ENCODE data around the gene SPA17. TPM values are rescaled to one million over a fixed set of nuclear protein-coding genes. Genes with fewer than 3 reads are reported as not detected.

Gene SPA17
- total RNA-seq, 1 experiment from 2014 or later: 10.4 TPM

DNA sequence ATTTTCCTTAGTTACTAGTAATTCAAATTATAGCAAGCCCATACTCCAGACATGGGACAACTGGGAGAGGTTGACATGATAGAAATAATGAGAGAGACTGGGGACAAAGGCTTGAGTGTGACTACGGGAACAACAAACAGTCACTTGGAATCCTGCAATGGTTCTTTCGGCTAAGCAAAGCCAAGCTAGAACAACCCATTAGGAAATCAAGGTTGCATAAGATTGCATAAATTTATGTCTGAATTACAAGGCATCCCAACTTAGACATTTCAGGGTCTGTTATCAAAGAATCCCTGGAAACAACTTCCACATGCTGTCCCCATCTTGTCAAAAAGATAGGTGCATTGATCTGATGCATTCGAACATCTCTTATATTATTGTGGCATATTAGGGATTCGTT, 55.9 kb downstream of the SPA17 start:
- H3K4me2 ChIP-seq (ENCODE audit: low read depth, low read length, poor library complexity, severe bottlenecking): no peak overlapping the region
- no peak for DNase-seq
- H3K9ac ChIP-seq (ENCODE audit: low read length): no peak overlapping the region
- no peaks in the 10 kb centered on the region for H3K9me3 ChIP-seq (ENCODE audit: low read length)
- H3K27ac ChIP-seq (ENCODE audit: low read length): no peak overlapping the region
- no peaks in the 10 kb centered on the region for H3K27me3 ChIP-seq (ENCODE audit: low read length)
- no peaks in the 10 kb centered on the region for H3K79me2 ChIP-seq (ENCODE audit: low read length)
- no peaks in the 10 kb centered on the region for H3K36me3 ChIP-seq (ENCODE audit: insufficient read depth, low read length)
- H3K9me2 ChIP-seq (replicated peaks; ENCODE audit: insufficient read depth, low read length): no peaks in the 10 kb centered on the region
- no peak overlapping the region for H2AFZ ChIP-seq (ENCODE audit: low read length)
- H3K4me1 ChIP-seq (ENCODE audit: low read length): peaks cover 31% of the 10 kb centered on the region
- H4K20me1 ChIP-seq (ENCODE audit: insufficient read depth, low read depth, low read length): no peaks in the 10 kb centered on the region
- H3K4me3 ChIP-seq (ENCODE audit: low read length): no peak overlapping the region

DNA sequence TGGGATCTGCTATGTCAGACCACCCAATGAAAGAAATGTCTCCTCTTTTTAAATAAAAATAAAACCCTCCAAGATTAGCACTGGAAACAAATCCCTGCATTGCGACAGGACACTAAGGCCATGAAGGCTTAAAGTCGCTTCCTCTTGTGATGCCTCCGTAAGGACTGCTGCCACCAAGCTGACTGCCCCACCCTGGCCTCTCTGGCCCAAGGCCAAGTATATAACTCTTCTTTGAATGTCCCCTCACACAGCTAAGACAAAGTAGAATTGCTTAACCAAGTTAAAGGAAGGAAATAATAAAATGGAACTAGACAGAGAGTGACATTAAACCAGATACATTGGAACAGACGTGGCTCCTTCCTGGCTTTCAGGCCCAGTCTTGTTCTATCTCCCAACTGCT, 58.5 kb downstream of the SPA17 start:
- DNase-seq: no peak
- Histone ChIP-seq H3K4me3 (ENCODE audit: low read length) (no peak overlapping the region), H3K36me3 (ENCODE audit: insufficient read depth, low read length) (no peaks in the 10 kb centered on the region), H3K4me1 (ENCODE audit: low read length) (peaks cover 5% of the 10 kb centered on the region), H2AFZ (ENCODE audit: low read length) (no peak overlapping the region), H3K9ac (ENCODE audit: low read length) (no peak overlapping the region), H3K27ac (ENCODE audit: low read length) (no peak overlapping the region), H3K4me2 (ENCODE audit: low read depth, low read length, poor library complexity, severe bottlenecking) (no peak overlapping the region), H3K79me2 (ENCODE audit: low read length) (no peaks in the 10 kb centered on the region), H4K20me1 (ENCODE audit: insufficient read depth, low read depth, low read length) (no peaks in the 10 kb centered on the region), H3K27me3 (ENCODE audit: low read length) (no peaks in the 10 kb centered on the region), H3K9me3 (ENCODE audit: low read length) (no peaks in the 10 kb centered on the region), H3K9me2 (replicated peaks; ENCODE audit: insufficient read depth, low read length) (no peaks in the 10 kb centered on the region)

DNA sequence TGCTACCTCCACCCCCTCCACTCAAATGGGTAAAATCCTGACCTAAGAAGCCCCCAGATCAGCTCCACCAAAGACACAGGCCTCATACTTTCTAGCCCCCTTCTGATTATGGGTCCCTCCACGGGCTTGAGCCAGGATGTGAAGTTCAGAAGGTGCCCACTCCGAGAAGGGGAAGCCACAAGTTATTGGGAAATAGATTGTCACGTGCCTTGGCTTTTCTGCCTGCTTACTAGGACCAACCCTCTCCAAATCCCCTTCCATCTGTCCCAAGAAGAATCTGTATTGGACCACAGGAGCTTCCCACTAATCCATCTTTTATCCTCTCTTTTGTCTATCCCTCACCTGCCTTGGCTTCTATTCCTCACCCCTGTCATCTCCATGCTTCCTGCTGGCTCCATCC, 63.0 kb downstream of the SPA17 start:
- H3K9me3 ChIP-seq (ENCODE audit: low read length): no peaks in the 10 kb centered on the region
- no peak overlapping the region for H3K27ac ChIP-seq (ENCODE audit: low read length)
- peaks cover 13% of the 10 kb centered on the region for H3K4me1 ChIP-seq (ENCODE audit: low read length)
- H3K9ac ChIP-seq (ENCODE audit: low read length): no peak overlapping the region
- no peaks in the 10 kb centered on the region for H3K9me2 ChIP-seq (replicated peaks; ENCODE audit: insufficient read depth, low read length)
- H3K36me3 ChIP-seq (ENCODE audit: insufficient read depth, low read length): no peaks in the 10 kb centered on the region
- H3K4me3 ChIP-seq (ENCODE audit: low read length): no peak overlapping the region
- H3K27me3 ChIP-seq (ENCODE audit: low read length): no peaks in the 10 kb centered on the region
- no peaks in the 10 kb centered on the region for H3K79me2 ChIP-seq (ENCODE audit: low read length)
- H3K4me2 ChIP-seq (ENCODE audit: low read depth, low read length, poor library complexity, severe bottlenecking): no peak overlapping the region
- no peak overlapping the region for H2AFZ ChIP-seq (ENCODE audit: low read length)
- DNase-seq: no peak
- no peaks in the 10 kb centered on the region for H4K20me1 ChIP-seq (ENCODE audit: insufficient read depth, low read depth, low read length)

DNA sequence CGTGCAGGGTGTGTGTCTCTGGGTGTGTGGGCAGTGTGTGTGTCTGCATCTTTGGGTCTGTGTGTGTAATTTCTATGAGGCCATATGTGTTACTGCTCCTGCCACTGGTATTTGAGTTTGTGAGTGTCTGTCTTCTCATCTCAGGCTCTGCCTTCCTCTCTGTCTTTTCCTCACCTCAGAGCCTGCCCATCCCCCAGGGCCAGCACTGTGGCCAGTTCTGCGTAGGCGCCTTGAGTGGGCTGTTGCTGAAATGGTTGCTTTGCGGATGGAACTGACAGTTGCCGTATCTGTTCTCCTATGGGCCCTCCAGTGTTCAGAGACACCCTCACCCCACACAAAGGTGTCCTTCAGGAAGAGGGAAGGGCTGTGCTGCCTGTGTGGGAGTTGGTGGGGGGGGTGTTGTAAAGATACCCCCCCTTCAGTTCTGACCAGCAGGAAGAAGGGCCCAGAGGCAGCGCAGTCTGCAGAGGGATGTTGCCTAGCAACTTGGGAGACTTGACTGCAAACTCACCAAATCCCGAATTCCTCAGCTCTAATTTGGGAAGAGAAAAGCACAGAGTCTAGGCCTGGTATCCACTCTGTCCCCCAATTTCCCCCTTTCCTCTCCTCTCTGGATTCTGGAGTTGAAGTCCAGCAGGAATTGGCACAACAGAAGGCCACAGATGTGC, 64.1 kb downstream of the SPA17 start:
- H3K27me3 ChIP-seq (ENCODE audit: low read length): no peaks in the 10 kb centered on the region
- H3K9me3 ChIP-seq (ENCODE audit: low read length): no peaks in the 10 kb centered on the region
- no peak for DNase-seq
- H3K4me1 ChIP-seq (ENCODE audit: low read length): peaks cover 23% of the 10 kb centered on the region
- H4K20me1 ChIP-seq (ENCODE audit: insufficient read depth, low read depth, low read length): no peaks in the 10 kb centered on the region
- no peaks in the 10 kb centered on the region for H3K9me2 ChIP-seq (replicated peaks; ENCODE audit: insufficient read depth, low read length)
- H3K4me3 ChIP-seq (ENCODE audit: low read length): no peak overlapping the region
- no peak overlapping the region for H3K9ac ChIP-seq (ENCODE audit: low read length)
- H3K36me3 ChIP-seq (ENCODE audit: insufficient read depth, low read length): no peaks in the 10 kb centered on the region
- no peak overlapping the region for H3K27ac ChIP-seq (ENCODE audit: low read length)
- H2AFZ ChIP-seq (ENCODE audit: low read length): no peak overlapping the region
- H3K4me2 ChIP-seq (ENCODE audit: low read depth, low read length, poor library complexity, severe bottlenecking): no peak overlapping the region
- H3K79me2 ChIP-seq (ENCODE audit: low read length): no peaks in the 10 kb centered on the region

DNA sequence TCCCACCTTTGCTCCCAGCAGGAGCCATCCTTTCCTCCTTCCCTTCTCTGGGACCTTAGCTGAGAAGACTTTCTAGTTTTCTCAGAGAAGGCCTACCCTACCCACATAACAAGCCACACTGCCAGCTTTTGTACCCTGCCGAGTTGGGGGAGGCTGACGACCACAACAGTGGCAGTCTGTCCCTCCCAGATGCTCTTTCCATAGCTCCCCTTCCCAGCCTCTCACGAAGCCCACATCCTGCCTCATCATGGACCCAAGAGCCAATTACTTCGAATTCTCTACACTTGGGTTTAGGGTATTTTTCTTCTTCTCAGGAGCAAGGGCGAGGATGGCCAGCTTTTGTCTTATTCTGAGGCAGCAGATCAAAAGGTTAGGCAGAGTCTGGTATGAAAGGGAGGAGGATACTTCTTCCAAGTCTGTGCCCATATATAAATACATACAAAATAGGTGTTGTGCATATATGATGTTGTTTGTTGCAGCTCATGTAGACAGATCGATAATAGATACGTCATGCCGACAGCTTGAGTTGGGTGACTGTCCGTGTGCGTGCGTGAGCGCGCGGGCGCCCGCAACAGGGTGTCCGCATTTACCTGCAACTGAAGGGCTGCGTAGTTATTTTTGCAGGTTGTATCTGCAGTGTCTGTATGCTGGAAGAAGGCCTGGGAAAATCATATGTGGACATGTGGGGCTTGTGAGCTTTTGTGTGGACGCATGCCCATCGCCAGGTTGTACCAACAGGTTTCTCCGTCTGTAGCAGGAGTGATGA, 65.2 kb downstream of the SPA17 start:
- Histone ChIP-seq H3K9ac (ENCODE audit: low read length) (no peak overlapping the region), H3K4me2 (ENCODE audit: low read depth, low read length, poor library complexity, severe bottlenecking) (peak overlapping the region; percentile 73), H3K79me2 (ENCODE audit: low read length) (no peaks in the 10 kb centered on the region), H2AFZ (ENCODE audit: low read length) (no peak overlapping the region), H3K9me3 (ENCODE audit: low read length) (no peaks in the 10 kb centered on the region), H3K9me2 (replicated peaks; ENCODE audit: insufficient read depth, low read length) (no peaks in the 10 kb centered on the region), H3K36me3 (ENCODE audit: insufficient read depth, low read length) (no peaks in the 10 kb centered on the region), H3K27me3 (ENCODE audit: low read length) (no peaks in the 10 kb centered on the region), H4K20me1 (ENCODE audit: insufficient read depth, low read depth, low read length) (no peaks in the 10 kb centered on the region), H3K4me3 (ENCODE audit: low read length) (peak overlapping the region; percentile 62; the same call in 1 of the 2 replicates), H3K4me1 (ENCODE audit: low read length) (peaks cover 25% of the 10 kb centered on the region), H3K27ac (ENCODE audit: low read length) (no peak overlapping the region)
- no peak for DNase-seq

DNA sequence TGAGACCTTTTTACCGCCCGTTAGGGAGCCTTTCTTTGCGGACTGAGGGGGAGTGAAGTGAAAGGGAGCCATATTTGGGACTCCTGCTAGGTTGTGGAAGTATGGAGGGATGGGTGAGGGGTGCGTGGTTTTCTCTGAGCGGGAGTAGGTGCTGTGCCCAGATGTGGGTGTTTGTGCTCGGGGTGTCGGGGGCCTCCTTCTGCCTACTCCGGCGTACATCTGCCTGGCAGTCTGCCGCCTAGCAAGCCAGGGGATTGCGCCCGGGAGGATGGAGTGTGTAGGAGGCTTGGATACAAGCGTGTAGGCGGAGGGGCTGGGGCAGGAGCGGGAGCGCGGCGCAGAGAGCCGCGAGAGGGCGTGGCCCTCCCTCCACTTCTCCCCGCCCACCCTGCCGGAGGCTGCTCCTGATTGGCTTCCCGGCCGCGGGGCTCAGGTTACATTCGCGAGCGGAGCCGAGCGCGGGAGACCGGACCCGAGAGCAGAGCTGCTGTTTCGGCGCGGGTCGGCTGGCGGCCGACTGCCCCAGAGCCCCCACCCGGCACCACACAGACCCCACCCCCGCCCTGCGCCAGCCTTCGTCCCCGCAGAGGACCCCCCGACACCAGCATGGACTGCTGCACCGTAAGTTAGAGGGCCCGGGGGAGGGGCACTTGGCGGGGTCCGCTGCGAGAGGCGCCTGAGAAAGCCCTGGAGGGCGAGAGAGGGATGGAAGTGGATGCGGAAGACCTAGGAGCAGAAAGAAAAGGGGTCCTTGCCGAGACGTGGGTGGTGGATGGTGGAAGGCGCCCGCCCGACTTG, 66.0 kb downstream of the SPA17 start, which contains the start of gene NRGN:
NRGN (plus strand) TSS at position 464 of the 798 bp plus-strand sequence; CDS start at position 607, 143 bp downstream.
- H3K27ac ChIP-seq (ENCODE audit: low read length): no peak within 1 kb of the TSS
- H3K4me3 ChIP-seq (ENCODE audit: low read length): peak within 1 kb of the TSS; percentile 62
- peak within 1 kb of the TSS; percentile 73 for H3K4me2 ChIP-seq (ENCODE audit: low read depth, low read length, poor library complexity, severe bottlenecking)
- H2AFZ ChIP-seq (ENCODE audit: low read length): 0 out of 2 replicates have a peak within 1 kb of the TSS, but pooled peaks have one; percentile 50
- H4K20me1 ChIP-seq (ENCODE audit: insufficient read depth, low read depth, low read length): no peaks in the 10 kb centered on the region
- DNase-seq: peak; percentile 92
- H3K9me2 ChIP-seq (replicated peaks; ENCODE audit: insufficient read depth, low read length): no peaks in the 10 kb centered on the region
- no peaks in the 10 kb centered on the region for H3K79me2 ChIP-seq (ENCODE audit: low read length)
- H3K9ac ChIP-seq (ENCODE audit: low read length): peak within 1 kb of the TSS; percentile 59
- peaks cover 25% of the 10 kb centered on the region for H3K4me1 ChIP-seq (ENCODE audit: low read length)
- no peaks in the 10 kb centered on the region for H3K36me3 ChIP-seq (ENCODE audit: insufficient read depth, low read length)
- H3K9me3 ChIP-seq (ENCODE audit: low read length): no peaks in the 10 kb centered on the region
- H3K27me3 ChIP-seq (ENCODE audit: low read length): no peaks in the 10 kb centered on the region

DNA sequence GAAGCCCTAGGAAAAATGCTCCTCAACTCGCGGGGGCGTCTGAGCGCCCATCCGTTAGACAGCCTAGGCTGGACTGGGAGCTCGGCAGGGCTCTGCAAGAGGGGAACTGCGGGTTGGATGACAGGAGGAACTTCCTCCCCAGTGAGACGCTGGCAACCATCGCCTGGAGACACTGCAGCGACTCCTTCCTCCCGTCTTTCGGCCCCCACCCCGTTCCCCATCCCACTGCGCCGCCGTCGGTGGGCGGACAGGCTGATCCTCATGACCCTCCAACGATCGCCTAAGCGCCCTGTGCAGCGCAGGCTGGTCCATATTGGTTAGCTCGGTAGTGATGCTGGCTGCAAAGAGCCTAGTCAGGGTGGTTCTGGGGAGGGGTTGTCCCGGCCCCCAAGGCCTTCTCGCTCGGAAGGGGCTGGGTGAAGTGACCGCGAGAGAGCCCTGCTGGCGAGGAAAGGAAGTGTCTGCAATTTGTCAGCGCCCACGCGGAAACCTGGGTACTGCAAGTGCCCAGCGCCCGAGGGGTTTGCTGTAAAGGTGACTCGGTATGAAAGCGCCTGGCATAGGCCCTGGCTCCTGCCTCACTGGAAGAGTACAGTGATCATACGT, 66.7 kb downstream of the SPA17 start:
- no peaks in the 10 kb centered on the region for H3K9me3 ChIP-seq (ENCODE audit: low read length)
- H2AFZ ChIP-seq (ENCODE audit: low read length): 0 out of 2 replicates have a peak overlapping the region, but pooled peaks have one; percentile 28
- peak overlapping the region; percentile 73 for H3K4me2 ChIP-seq (ENCODE audit: low read depth, low read length, poor library complexity, severe bottlenecking)
- peaks cover 25% of the 10 kb centered on the region for H3K4me1 ChIP-seq (ENCODE audit: low read length)
- no peak overlapping the region for H3K27ac ChIP-seq (ENCODE audit: low read length)
- H4K20me1 ChIP-seq (ENCODE audit: insufficient read depth, low read depth, low read length): no peaks in the 10 kb centered on the region
- H3K36me3 ChIP-seq (ENCODE audit: insufficient read depth, low read length): no peaks in the 10 kb centered on the region
- DNase-seq: peak; percentile 59
- H3K9ac ChIP-seq (ENCODE audit: low read length): peak overlapping the region; percentile 59
- H3K4me3 ChIP-seq (ENCODE audit: low read length): peak overlapping the region; percentile 62
- no peaks in the 10 kb centered on the region for H3K27me3 ChIP-seq (ENCODE audit: low read length)
- H3K9me2 ChIP-seq (replicated peaks; ENCODE audit: insufficient read depth, low read length): no peaks in the 10 kb centered on the region
- H3K79me2 ChIP-seq (ENCODE audit: low read length): no peaks in the 10 kb centered on the region
